ENCODE data around the gene CDK9. TPM values are rescaled to one million over a fixed set of nuclear protein-coding genes. Genes with fewer than 3 reads are reported as not detected.
"Not testable (repeated sequence)": the region's sequence is repeated elsewhere in the genome, so short reads cannot be mapped to it uniquely, and the experiment has no call there.

Gene CDK9
- total RNA-seq, 2 donors from 2014 or later: 58.3 to 64.2 TPM

DNA sequence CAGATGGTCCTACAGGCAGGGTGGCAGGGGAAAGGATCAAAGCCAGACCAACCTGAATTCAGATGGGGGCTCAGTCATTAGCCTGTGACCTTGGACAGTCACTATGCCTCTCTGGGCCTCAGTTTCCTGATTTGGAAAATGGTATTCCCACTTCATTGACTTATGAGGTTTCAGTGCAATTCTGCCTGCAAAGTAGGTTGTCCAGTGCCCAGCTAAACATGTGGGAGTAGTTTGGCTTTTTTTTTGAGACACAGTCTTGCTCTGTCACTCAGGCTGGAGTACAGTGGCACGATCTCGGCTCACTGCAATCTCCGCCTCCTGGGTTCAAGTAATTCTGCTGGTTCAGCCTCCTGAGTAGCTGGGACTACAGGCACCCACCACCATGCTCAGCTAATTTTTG, 50.7 kb downstream of the CDK9 start:
- intact Hi-C loops (cut with DNase I); DNase-seq; ATAC-seq: not testable (repeated sequence)

DNA sequence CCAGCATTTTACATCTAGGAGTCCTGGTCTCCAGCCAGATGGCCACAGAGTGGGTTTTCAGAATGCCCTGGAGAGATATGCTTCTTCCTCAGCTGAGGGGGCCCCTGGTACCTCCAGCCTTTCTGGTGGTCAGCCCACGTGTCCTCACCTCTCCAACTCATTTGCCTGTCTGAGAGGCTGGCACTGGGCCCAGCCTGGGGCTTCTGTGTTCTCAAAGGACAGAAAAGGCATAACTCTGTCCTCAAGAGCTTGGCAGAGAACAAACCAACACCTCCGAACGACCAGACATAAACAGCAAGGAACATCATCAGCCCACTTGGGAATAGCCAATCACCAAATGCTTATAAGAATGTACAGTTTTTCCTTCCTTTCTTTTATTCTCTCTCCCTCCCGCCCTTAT, 51.5 kb downstream of the CDK9 start:
- no peak for ATAC-seq
- intact Hi-C loops (cut with DNase I): no loop called here
- peak; percentile 66 for DNase-seq

DNA sequence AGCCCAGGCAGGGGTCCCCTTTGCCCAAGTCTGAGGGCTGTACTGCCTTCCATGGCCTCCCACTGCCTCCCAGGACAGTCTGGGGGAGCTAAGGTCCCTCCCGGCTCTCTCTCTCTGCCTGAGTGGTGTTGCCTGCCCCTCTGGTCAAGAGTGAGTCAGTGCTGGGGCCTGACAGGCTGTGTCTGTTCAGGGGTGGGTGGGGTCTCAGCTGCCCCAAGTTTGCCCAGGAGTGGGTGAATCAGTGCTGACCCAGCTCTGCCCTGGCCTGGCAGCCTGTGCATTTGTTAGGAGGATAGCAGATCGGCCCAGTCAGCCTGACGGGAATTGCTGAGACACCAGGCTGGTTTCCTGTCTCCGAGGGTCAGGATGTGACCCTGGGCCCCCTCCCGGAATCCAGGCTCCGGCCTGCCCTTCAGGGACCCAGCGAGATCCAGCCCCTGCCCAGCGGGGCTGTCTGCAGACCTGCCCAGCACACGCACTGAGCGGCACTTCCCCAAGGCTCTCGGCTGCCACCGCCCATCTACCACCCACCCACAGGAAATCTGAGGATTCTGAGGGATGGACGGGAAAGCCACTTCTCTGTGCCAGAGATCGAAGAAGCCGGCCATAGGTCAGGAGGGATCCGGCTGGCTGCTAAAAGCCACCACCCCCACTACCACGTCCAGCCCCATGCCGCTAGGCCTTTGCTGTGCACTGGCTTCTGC, 52.7 kb downstream of the CDK9 start:
- ATAC-seq (peak; percentile 72 to 88), DNase-seq (peak; percentile 95)
- intact Hi-C loops (cut with DNase I): no loop called here

Small RNA genes lying within 50 kb of the gene (microRNA-seq; reads per million reads assigned to microRNA genes)
- 0 reads per million in 2 donors for gene MIR2861
- gene MIR3960: 0 reads per million in 2 donors

Other genes with a start within 250 kb of the CDK9 start
- 10 to 100 TPM; 40.4 to 41.5 TPM for gene STXBP1, start 173.8 kb upstream of the CDK9 start, total RNA-seq
- gene CFAP157, start 79.0 kb upstream of the CDK9 start, total RNA-seq: not detected
- 10 to 100 TPM; 12.3 to 14.3 TPM for gene PTRH1, start 70.4 kb upstream of the CDK9 start, total RNA-seq
- gene TTC16, start 70.0 kb upstream of the CDK9 start, total RNA-seq: under 1 TPM; 0.05 to 0.09 TPM
- gene TOR2A, start 50.7 kb upstream of the CDK9 start, total RNA-seq: 1 to 10 TPM; 5.1 TPM
- 10 to 100 TPM; 18.4 to 21.5 TPM for gene SH2D3C, start 7.4 kb upstream of the CDK9 start, total RNA-seq
- 10 to 100 TPM; 40.4 to 59.5 TPM for gene FPGS, start 16.8 kb downstream of the CDK9 start, total RNA-seq
- gene ENG, start 68.6 kb downstream of the CDK9 start, total RNA-seq: 100 to 1,000 TPM; 132 to 392 TPM
- 100 to 1,000 TPM; 593 to 626 TPM for gene AK1, start 91.6 kb downstream of the CDK9 start, total RNA-seq
- 10 to 100 TPM; 56.7 to 71.7 TPM for gene ST6GALNAC6, start 113.6 kb downstream of the CDK9 start, total RNA-seq
- 10 to 100 TPM; 35.8 to 49.9 TPM for gene ST6GALNAC4, start 131.0 kb downstream of the CDK9 start, total RNA-seq
- under 1 TPM; 0.50 to 0.99 TPM for gene PIP5KL1, start 144.7 kb downstream of the CDK9 start, total RNA-seq
- gene DPM2, start 151.8 kb downstream of the CDK9 start, total RNA-seq: 10 to 100 TPM; 14.7 to 18.3 TPM
- gene EEIG1, start 195.0 kb downstream of the CDK9 start, total RNA-seq: 10 to 100 TPM; 24.9 to 27.3 TPM